HFFc6 (cell line): Measurements from ENCODE around the gene PIK3R5. TPM values are rescaled to one million over a fixed set of nuclear protein-coding genes. Genes with fewer than 3 reads are reported as not detected.

ENCODE experiments used
- DNase-seq: peaks from one replicate; pipeline ENCODE4 v3.0.0-alpha.2; 2018
- H3K27ac Mint-ChIP-seq: 2 replicates; pipeline ENCODE4 v1.8.0; 2020; ENCODE audit warnings: mild to moderate bottlenecking, mixed read lengths
- H3K27me3 Mint-ChIP-seq: 2 replicates; pipeline ENCODE4 v1.8.0; 2021; ENCODE audit warnings: mild to moderate bottlenecking, moderate library complexity, mixed read lengths; ENCODE audit not compliant: insufficient read depth
- H3K36me3 Mint-ChIP-seq: 2 replicates; pipeline ENCODE4 v1.8.0; 2021; ENCODE audit warnings: low read depth, mixed read lengths
- H3K4me1 Mint-ChIP-seq: 2 replicates; pipeline ENCODE4 v1.8.0; 2020; ENCODE audit warnings: low read depth, mixed read lengths
- H3K4me3 Mint-ChIP-seq: 2 replicates; pipeline ENCODE4 v1.8.0; 2020; ENCODE audit warnings: mild to moderate bottlenecking, moderate library complexity, mixed read lengths
- H3K9me3 Mint-ChIP-seq: 2 replicates; pipeline ENCODE4 v1.8.0; 2020; ENCODE audit warnings: mild to moderate bottlenecking, mixed read lengths
- CTCF ChIP-seq: fragments of 200-600 bp; sonication (generic); IDR thresholded peaks from 2 replicates; pipeline ENCODE4 v1.5.0; 2021; ENCODE audit warnings: antibody characterized with exemption, mild to moderate bottlenecking
- total RNA-seq, 6 experiments: library from RNA; stranded (reverse); fragmentation: NEBNext Ultra II Directional; extraction: Animal tissue kit (Norgen Biotek cat#: 25700); gene quantifications; 2 replicates in 1 of 6; 3 replicates in 5 of 6; pipeline ENCODE4 v1.2.3, GENCODE V29; 2021

The PIK3R5 gene
- total RNA-seq, 6 experiments from 2014 or later = not detected

GRCh38 chr17:8841844-8842243, 123.7 kb downstream of the PIK3R5 start:
- no peak for TF ChIP-seq CTCF
- H3K4me1 Mint-ChIP-seq = no peaks in the 10 kb centered on the region
- peaks cover 32% of the 10 kb centered on the region; the same call in 1 of the 2 replicates for H3K9me3 Mint-ChIP-seq
- H3K27ac Mint-ChIP-seq = no peak overlapping the region
- H3K36me3 Mint-ChIP-seq = no peaks in the 10 kb centered on the region
- H3K4me3 Mint-ChIP-seq = no peak overlapping the region
- DNase-seq = no peak
- H3K27me3 Mint-ChIP-seq = peaks cover 3% of the 10 kb centered on the region; the same call in 1 of the 2 replicates

- DNase-seq = no peak
- Mint-ChIP-seq H3K9me3 (peaks cover 39% of the 10 kb centered on the region), H3K36me3 (no peaks in the 10 kb centered on the region), H3K27me3 (peaks cover 6% of the 10 kb centered on the region), H3K4me1 (no peaks in the 10 kb centered on the region), H3K4me3 (no peak overlapping the region), H3K27ac (no peak overlapping the region)
- TF ChIP-seq CTCF = no peak
Measured at GRCh38 chr17:8839410-8839935, 126.0 kb downstream of the PIK3R5 start.

GRCh38 chr17:8838551-8839095, 126.9 kb downstream of the PIK3R5 start:
- no peak overlapping the region for H3K4me3 Mint-ChIP-seq
- H3K36me3 Mint-ChIP-seq = no peaks in the 10 kb centered on the region
- H3K27me3 Mint-ChIP-seq = peaks cover 6% of the 10 kb centered on the region
- H3K27ac Mint-ChIP-seq = no peak overlapping the region
- TF ChIP-seq CTCF = no peak
- no peaks in the 10 kb centered on the region for H3K4me1 Mint-ChIP-seq
- no peak for DNase-seq
- H3K9me3 Mint-ChIP-seq = peaks cover 43% of the 10 kb centered on the region

- H3K27me3 Mint-ChIP-seq = peaks cover 4% of the 10 kb centered on the region
- H3K27ac Mint-ChIP-seq = no peak overlapping the region
- DNase-seq = no peak
- no peak overlapping the region for H3K4me3 Mint-ChIP-seq
- H3K36me3 Mint-ChIP-seq = no peaks in the 10 kb centered on the region
- TF ChIP-seq CTCF = no peak
- no peaks in the 10 kb centered on the region for H3K4me1 Mint-ChIP-seq
- H3K9me3 Mint-ChIP-seq = peaks cover 43% of the 10 kb centered on the region
Measured at GRCh38 chr17:8837563-8838075, 127.9 kb downstream of the PIK3R5 start.

DNA sequence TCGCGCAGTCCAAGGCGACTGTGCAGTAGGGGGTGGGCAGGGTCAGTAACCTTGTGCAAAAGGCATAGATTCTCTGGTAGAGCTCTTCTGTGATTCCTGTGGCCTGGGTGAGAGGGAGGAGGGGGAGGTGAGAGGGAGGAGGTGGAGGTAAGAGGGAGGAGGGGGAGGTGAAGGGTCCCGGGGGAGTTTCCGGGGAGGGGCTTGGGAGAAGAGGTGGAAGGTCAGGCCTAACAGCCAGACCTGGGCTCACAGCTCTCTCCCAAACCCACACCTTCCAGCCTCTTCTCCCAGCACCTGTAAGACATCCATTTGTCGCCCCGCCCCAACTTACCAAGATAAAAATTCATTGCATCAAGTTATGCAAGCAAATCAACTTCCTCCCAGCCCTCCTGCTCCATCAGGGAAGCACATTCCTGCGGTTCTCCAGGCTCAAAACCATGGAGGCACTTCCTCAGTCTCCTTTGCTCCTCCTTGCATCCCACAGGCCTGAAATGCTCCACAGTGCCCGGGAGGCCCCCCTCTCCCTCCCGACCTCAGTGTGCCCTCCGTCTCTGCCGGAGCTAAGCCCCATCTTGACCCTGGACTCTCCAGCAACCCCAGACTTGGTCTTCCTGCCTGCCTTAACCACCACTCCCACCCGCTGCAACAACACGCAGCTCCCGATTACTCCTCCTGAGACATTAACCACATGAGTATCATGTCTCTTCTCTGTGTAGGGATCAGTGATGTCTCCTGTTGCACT, 128.5 kb downstream of the PIK3R5 start:
- peaks cover 37% of the 10 kb centered on the region for H3K9me3 Mint-ChIP-seq
- H3K4me1 Mint-ChIP-seq = no peaks in the 10 kb centered on the region
- no peak overlapping the region for H3K4me3 Mint-ChIP-seq
- H3K27ac Mint-ChIP-seq = no peak overlapping the region
- H3K36me3 Mint-ChIP-seq = no peaks in the 10 kb centered on the region
- peaks cover 5% of the 10 kb centered on the region for H3K27me3 Mint-ChIP-seq
- no peak for DNase-seq
- TF ChIP-seq CTCF = no peak
